GM13976 (cell line): ENCODE data around the gene MVB12A.
A peak's percentile ranks its signal among the peaks of the same experiment; 100 is the strongest.

Source experiments
- DNase-seq: peaks from one replicate; pipeline ENCODE4 v3.0.0; 2012; ENCODE audit warnings: low spot score
- in situ Hi-C: fragments of 300-500 bp; cut with MboI; formaldehyde crosslinking; loops from one replicate; pipeline ENCODE4 v1.12.0; 2022; ENCODE audit warnings: low sequenced_read_pairs, mixed read lengths, inconsistent platforms; ENCODE audit not compliant: unreplicated experiment
- TF ChIP-seq, protein P1 (sequence below): IDR thresholded peaks from 2 replicates; pipeline ENCODE4 v1.5.1; 2012; ENCODE audit warnings: borderline replicate concordance, mild to moderate bottlenecking; ENCODE audit not compliant: insufficient read depth; ENCODE audit errors: extremely low read depth, missing control alignments, control extremely low read depth

The MVB12A gene

DNA sequence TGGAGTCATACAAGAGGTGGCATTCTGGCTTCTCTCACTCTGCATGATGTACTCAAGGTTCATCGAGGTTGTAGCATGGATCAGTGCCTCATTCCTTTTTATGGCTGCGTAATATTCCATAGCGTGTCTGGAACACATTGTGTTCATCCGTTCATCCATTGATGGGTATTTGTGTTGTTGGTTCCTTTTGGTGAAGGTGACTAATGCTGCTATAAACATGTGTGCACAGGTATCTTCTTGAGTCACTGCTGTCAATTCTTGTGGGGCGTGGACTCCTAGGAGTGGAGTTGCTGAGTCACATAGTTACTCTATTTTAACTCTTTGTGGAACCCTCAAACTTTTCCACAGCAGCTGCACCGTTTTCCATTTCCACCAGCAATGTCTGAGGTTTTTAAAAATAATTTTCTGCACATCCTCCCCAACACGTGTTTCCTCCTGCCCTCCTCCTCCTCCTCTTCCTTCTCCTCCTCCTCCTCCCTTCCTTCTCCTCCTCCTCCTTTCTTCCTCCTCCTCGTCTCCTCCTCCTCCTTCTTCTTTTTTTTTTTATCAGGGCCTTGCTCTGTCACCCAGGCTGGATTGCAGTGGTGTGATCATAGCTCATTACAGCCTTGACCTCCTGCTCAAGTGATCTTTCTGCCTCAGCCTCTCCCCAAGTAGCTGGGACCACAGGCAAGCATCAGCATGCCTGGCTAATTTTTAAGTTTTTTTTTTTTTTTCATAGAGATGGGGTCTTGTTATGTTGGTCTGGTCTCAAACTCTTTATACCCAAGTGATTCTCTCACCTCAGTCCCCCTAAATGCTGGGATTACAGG lies 30.6 kb downstream of the MVB12A start:
- in situ Hi-C loops, result no loop called here
- DNase-seq, result peak; percentile 52
- TF ChIP-seq, protein P1, sequence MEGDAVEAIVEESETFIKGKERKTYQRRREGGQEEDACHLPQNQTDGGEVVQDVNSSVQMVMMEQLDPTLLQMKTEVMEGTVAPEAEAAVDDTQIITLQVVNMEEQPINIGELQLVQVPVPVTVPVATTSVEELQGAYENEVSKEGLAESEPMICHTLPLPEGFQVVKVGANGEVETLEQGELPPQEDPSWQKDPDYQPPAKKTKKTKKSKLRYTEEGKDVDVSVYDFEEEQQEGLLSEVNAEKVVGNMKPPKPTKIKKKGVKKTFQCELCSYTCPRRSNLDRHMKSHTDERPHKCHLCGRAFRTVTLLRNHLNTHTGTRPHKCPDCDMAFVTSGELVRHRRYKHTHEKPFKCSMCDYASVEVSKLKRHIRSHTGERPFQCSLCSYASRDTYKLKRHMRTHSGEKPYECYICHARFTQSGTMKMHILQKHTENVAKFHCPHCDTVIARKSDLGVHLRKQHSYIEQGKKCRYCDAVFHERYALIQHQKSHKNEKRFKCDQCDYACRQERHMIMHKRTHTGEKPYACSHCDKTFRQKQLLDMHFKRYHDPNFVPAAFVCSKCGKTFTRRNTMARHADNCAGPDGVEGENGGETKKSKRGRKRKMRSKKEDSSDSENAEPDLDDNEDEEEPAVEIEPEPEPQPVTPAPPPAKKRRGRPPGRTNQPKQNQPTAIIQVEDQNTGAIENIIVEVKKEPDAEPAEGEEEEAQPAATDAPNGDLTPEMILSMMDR, result no peak

DNA sequence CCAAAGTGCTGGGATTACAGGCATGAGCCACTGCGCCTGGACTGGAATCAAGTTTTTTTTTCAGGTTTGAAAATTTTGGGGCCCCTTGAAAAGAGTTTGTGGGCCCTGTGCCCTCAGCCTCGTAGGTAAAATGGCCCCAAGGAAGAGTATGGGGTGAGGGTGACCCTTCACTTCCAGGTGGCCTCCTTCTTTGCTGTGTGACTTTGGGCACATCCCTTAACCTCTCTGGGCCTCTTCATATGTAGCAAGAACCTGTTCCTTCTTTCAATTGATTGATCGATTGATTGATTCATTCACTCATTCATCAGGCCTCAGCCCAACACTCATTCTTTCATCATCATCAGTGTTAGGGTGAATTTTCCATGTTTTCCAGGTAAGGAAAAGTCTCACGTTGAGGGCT lies 32.0 kb downstream of the MVB12A start:
- DNase-seq, result no peak
- in situ Hi-C loops, result no loop called here
- TF ChIP-seq, protein P1, result no peak

DNA sequence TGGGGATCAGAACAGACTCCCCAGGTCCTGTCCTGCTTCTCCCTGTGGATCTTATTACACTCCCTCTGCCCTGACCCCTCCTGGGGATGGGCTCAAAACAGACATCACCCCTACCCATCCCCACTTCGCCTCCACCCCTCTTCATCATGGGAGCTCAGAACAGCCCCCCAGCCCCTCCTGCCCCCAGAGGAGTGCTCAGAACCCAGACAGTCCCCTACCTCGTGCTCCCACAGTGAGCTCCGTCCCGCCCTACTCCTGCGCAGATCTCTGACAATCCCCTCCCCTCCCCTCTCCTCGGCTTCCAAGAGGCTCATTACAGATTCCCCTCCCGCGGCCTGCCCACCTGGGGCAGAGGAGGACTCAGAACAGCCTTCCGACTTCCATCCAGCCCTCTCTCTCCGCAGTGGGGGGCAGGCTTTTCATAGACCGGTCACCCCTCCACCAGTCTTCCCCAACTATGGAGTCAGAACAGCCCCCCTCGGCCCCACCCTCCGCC lies 34.8 kb downstream of the MVB12A start:
- in situ Hi-C loops, result no loop called here
- TF ChIP-seq, protein P1, result no peak
- no peak for DNase-seq

- TF ChIP-seq, protein P1, result no peak
- no peak for DNase-seq
- in situ Hi-C loops, result no loop called here
These were observed 35.7 kb downstream of the MVB12A start for GRCh38 chr19:17455308-17456123.

GRCh38 chr19:17456127-17456526 lies 36.3 kb downstream of the MVB12A start:
- no peak for DNase-seq
- in situ Hi-C loops, result no loop called here
- TF ChIP-seq, protein P1, result no peak

- no peak for DNase-seq
- in situ Hi-C loops, result no loop called here
- TF ChIP-seq, protein P1, result no peak
These were observed 37.8 kb downstream of the MVB12A start for GRCh38 chr19:17457616-17458015.
